GM12892 (cell line): ENCODE results near the gene OR2F2.

Source experiments
- POLR2A ChIP-seq: IDR thresholded peaks from 2 replicates; pipeline ENCODE4 v1.6.1; 2011; ENCODE audit warnings: low read depth, low read length, control low read depth
- POLR2AphosphoS5 ChIP-seq: IDR thresholded peaks from 2 replicates; pipeline ENCODE4 v1.6.1; 2011; ENCODE audit warnings: low read depth, low read length, control low read depth
- TAF1 ChIP-seq: IDR thresholded peaks from 2 replicates; pipeline ENCODE4 v1.6.1; 2011; ENCODE audit warnings: low read depth, mild to moderate bottlenecking, control low read depth, low read length, borderline replicate concordance

DNA sequence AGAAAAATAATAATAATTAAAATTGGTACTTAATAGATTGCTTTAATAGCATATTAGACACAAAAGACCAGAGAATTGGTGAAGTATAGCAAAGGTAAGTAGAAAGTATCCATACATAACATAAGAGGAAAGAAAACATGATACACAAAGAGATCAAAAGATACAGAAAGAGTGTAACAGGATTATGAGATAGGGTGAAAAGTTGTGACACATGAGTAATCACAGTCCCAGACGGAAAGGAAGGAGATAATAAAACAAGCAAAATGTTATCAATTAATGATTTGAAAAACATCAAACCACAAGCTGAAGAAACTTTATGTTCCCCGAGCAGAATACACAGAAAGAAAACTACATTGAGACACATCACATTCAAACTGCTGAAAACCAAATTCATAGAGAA is 43.6 kb upstream of the OR2F2 start:
- TF ChIP-seq TAF1 = no peak
- no peak for TF ChIP-seq POLR2A
- TF ChIP-seq POLR2AphosphoS5 = no peak
